H9 (cell line): ENCODE results near the gene WARS2. TPM values are rescaled to one million over a fixed set of nuclear protein-coding genes. Genes with fewer than 3 reads are reported as not detected.

ENCODE experiments used
- DNase-seq: peaks from one replicate; pipeline ENCODE4 v3.0.0-alpha.2; 2017
- H2AFZ ChIP-seq: one replicate; pipeline ENCODE4 v1.6.1; 2013; ENCODE audit warnings: mild to moderate bottlenecking, low read length, control low read depth, moderate library complexity
- H2AK5ac ChIP-seq: 2 replicates; pipeline ENCODE4 v1.6.1; 2013; ENCODE audit warnings: low read length, control low read depth, mixed read lengths; ENCODE audit not compliant: insufficient read length
- H2BK120ac ChIP-seq: one replicate; pipeline ENCODE4 v1.6.1; 2013; ENCODE audit warnings: low read depth, mild to moderate bottlenecking, low read length, control low read depth, inconsistent platforms; ENCODE audit not compliant: poor library complexity, severe bottlenecking
- H2BK12ac ChIP-seq: 2 replicates; pipeline ENCODE4 v1.6.1; 2013; ENCODE audit warnings: low read length, control low read depth, mixed read lengths, low read depth; ENCODE audit not compliant: insufficient read length
- H2BK15ac ChIP-seq: 2 replicates; pipeline ENCODE4 v1.6.1; 2013; ENCODE audit warnings: low read depth, low read length, control low read depth
- H2BK20ac ChIP-seq: one replicate; pipeline ENCODE4 v1.6.1; 2013; ENCODE audit warnings: low read depth, mild to moderate bottlenecking, low read length, control low read depth, inconsistent platforms; ENCODE audit not compliant: poor library complexity, severe bottlenecking
- H2BK5ac ChIP-seq: 2 replicates; pipeline ENCODE4 v1.6.1; 2013; ENCODE audit warnings: low read length, control low read depth, mixed read lengths; ENCODE audit not compliant: insufficient read length
- H3K14ac ChIP-seq: 2 replicates; pipeline ENCODE4 v1.6.1; 2013; ENCODE audit warnings: low read length, control low read depth; ENCODE audit not compliant: insufficient read depth
- H3K18ac ChIP-seq: 2 replicates; pipeline ENCODE4 v1.6.1; 2013; ENCODE audit warnings: low read depth, mild to moderate bottlenecking, mixed read lengths, low read length, control low read depth; ENCODE audit not compliant: insufficient read length
- H3K23ac ChIP-seq: 2 replicates; pipeline ENCODE4 v1.6.1; 2013; ENCODE audit warnings: low read length, control low read depth, mixed read lengths, low read depth; ENCODE audit not compliant: insufficient read length
- H3K23me2 ChIP-seq: 2 replicates; pipeline ENCODE4 v1.6.1; 2013; ENCODE audit warnings: low read depth, mild to moderate bottlenecking, mixed read lengths, low read length, control low read depth; ENCODE audit not compliant: insufficient read length, poor library complexity, severe bottlenecking
- H3K27ac ChIP-seq: 2 replicates; pipeline ENCODE4 v1.5.1; 2013; ENCODE audit warnings: low read length, control low read depth, mixed read lengths, low read depth; ENCODE audit not compliant: insufficient read length
- H3K27me3 ChIP-seq: 2 replicates; pipeline ENCODE4 v1.6.1; 2013; ENCODE audit warnings: low read length, control low read depth, inconsistent platforms; ENCODE audit not compliant: insufficient read depth
- H3K4ac ChIP-seq: 2 replicates; pipeline ENCODE4 v1.6.1; 2013; ENCODE audit warnings: low read depth, mild to moderate bottlenecking, control low read depth, inconsistent platforms, low read length, moderate library complexity
- H3K4me1 ChIP-seq: 2 replicates; pipeline ENCODE4 v1.6.1; 2013; ENCODE audit warnings: low read length, control low read depth, inconsistent platforms; ENCODE audit not compliant: insufficient read depth
- H3K4me2 ChIP-seq: 2 replicates; pipeline ENCODE4 v1.6.1; 2013; ENCODE audit warnings: low read length, control low read depth, mixed read lengths; ENCODE audit not compliant: insufficient read length, insufficient read depth
- H3K56ac ChIP-seq: 2 replicates; pipeline ENCODE4 v1.6.1; 2013; ENCODE audit warnings: low read depth, mild to moderate bottlenecking, mixed read lengths, low read length, control low read depth; ENCODE audit not compliant: insufficient read length
- H3K79me1 ChIP-seq: 2 replicates; pipeline ENCODE4 v1.6.1; 2013; ENCODE audit warnings: low read depth, mild to moderate bottlenecking, moderate library complexity, low read length, control low read depth, inconsistent platforms; ENCODE audit not compliant: insufficient read depth, poor library complexity, severe bottlenecking
- H3K79me2 ChIP-seq: 2 replicates; pipeline ENCODE4 v1.6.1; 2013; ENCODE audit warnings: low read length, control low read depth, inconsistent platforms; ENCODE audit not compliant: insufficient read depth
- H3K9ac ChIP-seq: 2 replicates; pipeline ENCODE4 v1.6.1; 2013; ENCODE audit warnings: low read length, control low read depth, mixed read lengths; ENCODE audit not compliant: insufficient read length; ENCODE audit errors: extremely low read depth
- H3K9me3 ChIP-seq: one replicate; pipeline ENCODE4 v1.6.1; 2013; ENCODE audit warnings: low read depth, low read length, inconsistent platforms; ENCODE audit not compliant: control insufficient read depth
- H3T11ph ChIP-seq: one replicate; pipeline ENCODE4 v1.6.1; 2013; ENCODE audit warnings: mild to moderate bottlenecking, low read length, control low read depth, inconsistent platforms
- H4K20me1 ChIP-seq: one replicate; pipeline ENCODE4 v1.6.1; 2013; ENCODE audit not compliant: control insufficient read depth, insufficient read length, insufficient read depth
- H4K5ac ChIP-seq: 2 replicates; pipeline ENCODE4 v1.6.1; 2013; ENCODE audit warnings: low read depth, mild to moderate bottlenecking, mixed read lengths, low read length, control low read depth; ENCODE audit not compliant: insufficient read length
- H4K8ac ChIP-seq: replicated peaks from 2 replicates; pipeline ENCODE4 v1.6.1; 2013; ENCODE audit warnings: low read length, control low read depth, mixed read lengths, low read depth; ENCODE audit not compliant: insufficient read length
- H4K91ac ChIP-seq: 2 replicates; pipeline ENCODE4 v1.6.1; 2013; ENCODE audit warnings: low read depth, mild to moderate bottlenecking, moderate library complexity, mixed read lengths, low read length, control low read depth; ENCODE audit not compliant: insufficient read length
- H3K27ac Mint-ChIP-seq, 3 experiments: 2 replicates in 2 of 3; 3 replicates in 1 of 3; pipeline ENCODE4 v1.8.0; 2020 to 2021; ENCODE audit warnings: mixed read lengths in 3 of 3, mild to moderate bottlenecking in 1 of 3, moderate library complexity in 1 of 3
- H3K27me3 Mint-ChIP-seq: 2 replicates; pipeline ENCODE4 v1.8.0; 2021; ENCODE audit warnings: low read depth, mild to moderate bottlenecking, moderate library complexity, mixed read lengths
- H3K36me3 Mint-ChIP-seq, 3 experiments: 2 replicates in 2 of 3; 3 replicates in 1 of 3; pipeline ENCODE4 v1.8.0; 2020 to 2021; ENCODE audit warnings: low read depth in 3 of 3, mixed read lengths in 3 of 3; ENCODE audit not compliant: insufficient read depth in 1 of 3
- H3K4me1 Mint-ChIP-seq, 2 experiments: 2 replicates each; pipeline ENCODE4 v1.8.0; 2020; ENCODE audit warnings: mixed read lengths in 2 of 2
- H3K4me3 Mint-ChIP-seq, 2 experiments: 2 replicates in 1 of 2; 3 replicates in 1 of 2; pipeline ENCODE4 v1.8.0; 2020 to 2021; ENCODE audit warnings: mild to moderate bottlenecking in 2 of 2, mixed read lengths in 2 of 2, moderate library complexity in 1 of 2
- H3K9me3 Mint-ChIP-seq, 2 experiments: 2 replicates in 1 of 2; 3 replicates in 1 of 2; pipeline ENCODE4 v1.8.0; 2020; ENCODE audit warnings: mild to moderate bottlenecking in 2 of 2, mixed read lengths in 2 of 2, moderate library complexity in 1 of 2
- CTCF ChIP-seq: fragments of 200-600 bp; sonication (generic); conservative IDR thresholded peaks from 3 replicates; pipeline ENCODE4 v1.8.0; 2021; ENCODE audit warnings: antibody characterized with exemption, mild to moderate bottlenecking
- WGBS: extraction: QIAGEN DNeasy Blood & Tissue Kit; methylation state at CpG from one replicate; pipeline ENCODE4 v1.1.7; 2013; ENCODE audit warnings: missing lambda C conversion rate, low lambda C conversion rate, mixed read lengths; ENCODE audit not compliant: insufficient read length; ENCODE audit errors: extremely low coverage; 5-methylcytosine and 5-hydroxymethylcytosine counted together
- total RNA-seq: library from RNA; stranded (reverse); gene quantifications from 2 replicates; pipeline ENCODE4 v1.2.1, GENCODE V29; 2021

The WARS2 gene
- total RNA-seq, 1 experiment from 2014 or later = 9.7 TPM

DNA sequence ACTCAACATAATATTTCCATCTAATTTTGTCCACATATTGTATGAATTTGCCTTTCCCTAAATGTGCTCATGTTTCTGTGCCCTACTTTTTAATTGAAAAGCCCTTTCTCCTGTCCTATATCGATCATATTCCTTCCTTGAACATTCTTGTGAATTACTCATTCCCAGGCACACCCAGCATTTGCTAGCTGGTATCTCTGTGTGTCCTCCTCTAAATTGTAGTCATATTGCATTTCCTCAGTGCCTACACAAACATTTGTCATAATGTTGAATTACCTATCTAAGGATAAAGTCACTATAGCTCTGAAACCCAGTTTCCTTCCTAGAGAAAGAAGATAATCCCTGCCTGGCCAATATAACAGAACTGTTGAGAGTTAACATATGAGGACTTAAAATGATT, 112.7 kb downstream of the WARS2 start:
- H3K27ac ChIP-seq = no peak overlapping the region
- DNase-seq = no peak
- no peaks in the 10 kb centered on the region for H3K23me2 ChIP-seq
- no peaks in the 10 kb centered on the region for H3K9me3 ChIP-seq
- no peak overlapping the region for H3K18ac ChIP-seq
- peaks cover 1% of the 10 kb centered on the region; the same call in 1 of the 2 replicates for H3K27me3 Mint-ChIP-seq
- no peak for TF ChIP-seq CTCF
- no peak overlapping the region for H3K9ac ChIP-seq
- no peak overlapping the region for H4K91ac ChIP-seq
- H2AFZ ChIP-seq = no peak overlapping the region
- no peaks in the 10 kb centered on the region for H3K79me1 ChIP-seq
- H3K9me3 Mint-ChIP-seq = peaks cover 2 to 6% of the 10 kb centered on the region in 2 experiments; a peak in 4 of 5 replicates
- no peak overlapping the region for H3T11ph ChIP-seq
- H3K56ac ChIP-seq = no peak overlapping the region
- H3K36me3 Mint-ChIP-seq = peaks cover 0 to 4% (median 0%) of the 10 kb centered on the region in 3 experiments; a peak in 1 of 7 replicates
- H2AK5ac ChIP-seq = no peak overlapping the region
- H3K27me3 ChIP-seq = no peaks in the 10 kb centered on the region
- no peak overlapping the region for H2BK20ac ChIP-seq
- H3K23ac ChIP-seq = no peak overlapping the region
- no peak overlapping the region for H3K4ac ChIP-seq
- no peak overlapping the region for H2BK15ac ChIP-seq
- no peak overlapping the region for H3K14ac ChIP-seq
- H3K4me1 ChIP-seq = no peaks in the 10 kb centered on the region
- no peak overlapping the region for H4K5ac ChIP-seq
- no peaks in the 10 kb centered on the region for H3K79me2 ChIP-seq
- WGBS = no CpG with 5 or more reads among the region's 1 CpG
- no peak overlapping the region for H2BK120ac ChIP-seq
- H3K27ac Mint-ChIP-seq = no peak overlapping the region
- H2BK5ac ChIP-seq = no peak overlapping the region
- H3K4me2 ChIP-seq = no peak overlapping the region
- no peak overlapping the region for H4K8ac ChIP-seq
- H3K4me1 Mint-ChIP-seq = no peaks in the 10 kb centered on the region
- no peaks in the 10 kb centered on the region for H4K20me1 ChIP-seq
- H3K4me3 Mint-ChIP-seq = no peak overlapping the region
- no peak overlapping the region for H2BK12ac ChIP-seq
